Forelimb muscle (tissue), 1 donor: ENCODE measurements around the gene PDGFA. TPM values are rescaled to one million over a fixed set of nuclear protein-coding genes. Genes with fewer than 3 reads are reported as not detected.

Experiments
- DNase-seq: peaks from one replicate; pipeline ENCODE4 v3.0.0-alpha.2; 2013; ENCODE audit warnings: low read depth
- polyA plus RNA-seq: library from polyadenylated mRNA; unstranded; fragments of 120-200 nt; gene quantifications from one replicate; pipeline ENCODE4 v1.2.1, GENCODE V29; 2013; ENCODE audit not compliant: insufficient read length

PDGFA gene
- polyA plus RNA-seq, 1 donor = 31.9 TPM

GRCh38 chr7:491292-491957 lies 28.2 kb downstream of the PDGFA start:
- no peak for DNase-seq

GRCh38 chr7:490461-491291 lies 29.0 kb downstream of the PDGFA start:
- no peak for DNase-seq

- DNase-seq = no peak
Observed at GRCh38 chr7:489876-490275, 29.8 kb downstream of the PDGFA start.

GRCh38 chr7:486216-486743 lies 33.4 kb downstream of the PDGFA start:
- no peak for DNase-seq

GRCh38 chr7:485188-486081 lies 34.2 kb downstream of the PDGFA start:
- no peak for DNase-seq

GRCh38 chr7:484356-485101 lies 35.1 kb downstream of the PDGFA start:
- DNase-seq = no peak

- no peak for DNase-seq
Observed at GRCh38 chr7:483656-484355, 35.8 kb downstream of the PDGFA start.

GRCh38 chr7:482521-483083 lies 37.0 kb downstream of the PDGFA start:
- no peak for DNase-seq

- DNase-seq = no peak
Observed at GRCh38 chr7:481219-481930, 38.3 kb downstream of the PDGFA start.

GRCh38 chr7:480531-481218 lies 39.0 kb downstream of the PDGFA start:
- DNase-seq = no peak

GRCh38 chr7:479948-480499 lies 39.6 kb downstream of the PDGFA start:
- DNase-seq = no peak

- no peak for DNase-seq
Observed at GRCh38 chr7:479115-479947, 40.3 kb downstream of the PDGFA start.

- no peak for DNase-seq
Observed at GRCh38 chr7:477626-478220, 41.9 kb downstream of the PDGFA start.

GRCh38 chr7:476736-477360 lies 42.8 kb downstream of the PDGFA start:
- no peak for DNase-seq

- DNase-seq = no peak
Observed at GRCh38 chr7:475951-476441, 43.6 kb downstream of the PDGFA start.

- no peak for DNase-seq
Observed at GRCh38 chr7:475425-475728, 44.3 kb downstream of the PDGFA start.
